ENCODE measurements around the gene CENPE. TPM values are rescaled to one million over a fixed set of nuclear protein-coding genes. Genes with fewer than 3 reads are reported as not detected.
"Not testable (repeated sequence)": the region's sequence is repeated elsewhere in the genome, so short reads cannot be mapped to it uniquely, and the experiment has no call there.

The CENPE gene, protein sequence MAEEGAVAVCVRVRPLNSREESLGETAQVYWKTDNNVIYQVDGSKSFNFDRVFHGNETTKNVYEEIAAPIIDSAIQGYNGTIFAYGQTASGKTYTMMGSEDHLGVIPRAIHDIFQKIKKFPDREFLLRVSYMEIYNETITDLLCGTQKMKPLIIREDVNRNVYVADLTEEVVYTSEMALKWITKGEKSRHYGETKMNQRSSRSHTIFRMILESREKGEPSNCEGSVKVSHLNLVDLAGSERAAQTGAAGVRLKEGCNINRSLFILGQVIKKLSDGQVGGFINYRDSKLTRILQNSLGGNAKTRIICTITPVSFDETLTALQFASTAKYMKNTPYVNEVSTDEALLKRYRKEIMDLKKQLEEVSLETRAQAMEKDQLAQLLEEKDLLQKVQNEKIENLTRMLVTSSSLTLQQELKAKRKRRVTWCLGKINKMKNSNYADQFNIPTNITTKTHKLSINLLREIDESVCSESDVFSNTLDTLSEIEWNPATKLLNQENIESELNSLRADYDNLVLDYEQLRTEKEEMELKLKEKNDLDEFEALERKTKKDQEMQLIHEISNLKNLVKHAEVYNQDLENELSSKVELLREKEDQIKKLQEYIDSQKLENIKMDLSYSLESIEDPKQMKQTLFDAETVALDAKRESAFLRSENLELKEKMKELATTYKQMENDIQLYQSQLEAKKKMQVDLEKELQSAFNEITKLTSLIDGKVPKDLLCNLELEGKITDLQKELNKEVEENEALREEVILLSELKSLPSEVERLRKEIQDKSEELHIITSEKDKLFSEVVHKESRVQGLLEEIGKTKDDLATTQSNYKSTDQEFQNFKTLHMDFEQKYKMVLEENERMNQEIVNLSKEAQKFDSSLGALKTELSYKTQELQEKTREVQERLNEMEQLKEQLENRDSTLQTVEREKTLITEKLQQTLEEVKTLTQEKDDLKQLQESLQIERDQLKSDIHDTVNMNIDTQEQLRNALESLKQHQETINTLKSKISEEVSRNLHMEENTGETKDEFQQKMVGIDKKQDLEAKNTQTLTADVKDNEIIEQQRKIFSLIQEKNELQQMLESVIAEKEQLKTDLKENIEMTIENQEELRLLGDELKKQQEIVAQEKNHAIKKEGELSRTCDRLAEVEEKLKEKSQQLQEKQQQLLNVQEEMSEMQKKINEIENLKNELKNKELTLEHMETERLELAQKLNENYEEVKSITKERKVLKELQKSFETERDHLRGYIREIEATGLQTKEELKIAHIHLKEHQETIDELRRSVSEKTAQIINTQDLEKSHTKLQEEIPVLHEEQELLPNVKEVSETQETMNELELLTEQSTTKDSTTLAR (N-terminal part only)
- polyA plus RNA-seq (ENCODE audit: insufficient read length) = 20.6 TPM
- long read RNA-seq, donor 1, partial matches to known transcripts = 0 of 1 reads
- long read RNA-seq, donor 1, other reads (novel, unspliced or antisense) = 0 of 1 reads
- long read RNA-seq, donor 2 = 0 reads
- long read RNA-seq, donor 3 = 0 reads
- long read RNA-seq, donor 4 = 0 reads
- long read RNA-seq, donor 5, partial matches to known transcripts = 0 of 1 reads
- long read RNA-seq, donor 5, other reads (novel, unspliced or antisense) = 0 of 1 reads
- long read RNA-seq, donor 6 = 0 reads
- long read RNA-seq, donor 7 = 0 reads
- long read RNA-seq, donor 8 = 0 reads

DNA sequence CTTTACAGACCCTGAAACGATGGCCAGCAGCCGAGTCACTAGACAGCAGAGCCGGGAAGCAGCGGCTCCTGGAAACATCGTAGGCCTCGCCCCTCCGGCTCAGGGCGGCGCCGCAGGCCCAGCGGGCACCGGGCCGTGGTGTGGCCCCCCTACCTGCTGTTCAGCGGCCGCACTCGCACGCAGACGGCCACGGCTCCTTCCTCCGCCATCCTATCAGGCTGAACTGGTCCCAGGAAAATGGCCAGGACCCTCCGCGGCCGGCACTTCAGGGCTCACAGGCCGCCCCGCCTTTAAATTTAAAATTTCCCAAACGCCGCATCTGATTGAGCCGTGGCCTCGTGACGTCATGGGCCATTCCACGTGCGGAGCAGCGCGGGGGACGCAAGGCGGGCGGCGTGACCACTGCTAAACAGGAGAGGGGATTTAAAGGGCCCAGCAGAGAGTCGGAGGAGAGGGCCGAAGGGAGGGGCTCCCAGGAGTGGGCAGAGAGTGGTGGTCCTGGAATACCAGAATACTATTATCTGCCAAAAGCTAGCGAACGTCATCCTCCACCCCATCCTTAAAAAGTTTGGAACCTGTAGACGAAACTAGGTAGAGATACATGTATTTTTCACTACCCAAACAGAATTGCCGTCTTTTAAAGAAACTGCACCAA is at the start of gene CENPE:
CENPE (minus strand) TSS at position 233 of the 655 bp plus-strand sequence; CDS start at position 209, 24 bp downstream.
- DNase-seq = peak; percentile 94

DNA sequence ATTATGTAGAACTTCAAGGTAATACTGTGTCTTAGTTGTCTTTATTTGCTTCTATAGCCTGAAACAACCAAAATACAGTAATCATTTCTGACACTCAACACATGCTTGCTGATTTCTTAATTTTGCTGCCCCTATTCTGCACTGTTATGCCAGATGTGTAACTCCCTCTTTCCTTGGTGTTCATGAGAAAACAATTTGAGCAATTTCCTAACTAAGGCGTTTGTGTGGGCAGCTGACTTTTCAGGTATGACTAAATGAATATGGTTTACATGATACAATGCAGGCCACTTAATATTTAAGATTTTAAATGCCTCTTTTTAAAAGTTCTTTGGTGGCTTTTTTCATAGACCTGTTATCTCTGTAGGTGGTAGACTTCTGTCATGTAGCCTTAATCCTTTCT is 46.1 kb upstream of the CENPE start:
- no peak for DNase-seq

DNA sequence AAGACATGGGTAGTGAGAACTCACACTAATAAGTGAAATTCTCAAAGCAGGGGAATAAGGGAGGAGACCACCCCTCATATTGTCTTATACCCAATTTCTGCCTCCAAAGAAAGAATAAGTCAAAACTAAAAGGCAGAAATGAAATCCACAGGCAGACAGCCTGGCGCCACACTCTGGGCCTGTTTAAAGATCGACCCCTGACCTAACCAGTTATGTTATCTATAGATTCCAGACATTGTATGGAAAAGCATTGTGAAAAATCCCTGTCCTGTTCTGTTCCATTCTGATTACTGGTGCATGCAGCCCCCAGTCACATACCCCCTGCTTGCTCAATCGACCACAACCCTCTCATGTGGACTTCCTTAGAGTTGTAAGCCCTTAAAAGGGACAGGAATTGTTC is 32.8 kb upstream of the CENPE start:
- not testable (repeated sequence) for DNase-seq

DNA sequence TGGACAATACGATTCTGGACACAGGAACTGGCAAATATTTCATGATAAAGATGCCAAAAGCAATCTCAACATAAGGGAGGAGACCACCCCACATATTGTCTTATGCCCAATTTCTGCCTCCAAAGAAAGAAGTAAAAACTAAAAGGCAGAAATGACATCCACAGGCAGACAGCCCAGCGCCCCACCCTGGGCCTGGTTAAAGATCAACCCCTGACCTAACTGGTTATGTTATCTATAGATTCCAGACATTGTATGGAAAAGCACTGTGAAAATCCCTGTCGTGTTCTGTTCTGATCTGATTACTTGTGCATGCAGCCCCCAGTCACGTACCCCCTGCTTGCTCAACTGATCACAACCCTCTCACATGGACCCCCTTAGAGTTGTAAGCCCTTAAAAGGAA is 25.4 kb upstream of the CENPE start:
- not testable (repeated sequence) for DNase-seq

DNA sequence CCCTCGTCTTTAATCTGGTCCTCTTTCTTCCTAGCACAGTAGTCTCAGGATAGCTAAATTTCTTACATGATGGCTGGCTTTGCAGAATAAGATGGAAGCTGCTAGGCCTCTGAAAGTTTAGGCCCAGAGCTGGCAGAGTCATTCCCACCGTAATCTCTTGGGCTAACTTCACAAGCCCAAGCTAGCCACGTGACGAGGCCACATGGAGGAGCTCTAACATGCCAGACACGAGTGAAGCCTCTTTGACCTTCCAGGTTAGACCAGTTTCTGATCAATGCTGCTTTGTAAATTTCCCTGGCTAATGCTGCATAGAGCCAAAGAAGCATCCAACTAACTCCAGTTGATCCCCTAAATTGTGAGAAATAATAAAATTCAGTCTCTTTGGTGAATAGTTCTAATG is 9.5 kb upstream of the CENPE start:
- no peak for DNase-seq

DNA sequence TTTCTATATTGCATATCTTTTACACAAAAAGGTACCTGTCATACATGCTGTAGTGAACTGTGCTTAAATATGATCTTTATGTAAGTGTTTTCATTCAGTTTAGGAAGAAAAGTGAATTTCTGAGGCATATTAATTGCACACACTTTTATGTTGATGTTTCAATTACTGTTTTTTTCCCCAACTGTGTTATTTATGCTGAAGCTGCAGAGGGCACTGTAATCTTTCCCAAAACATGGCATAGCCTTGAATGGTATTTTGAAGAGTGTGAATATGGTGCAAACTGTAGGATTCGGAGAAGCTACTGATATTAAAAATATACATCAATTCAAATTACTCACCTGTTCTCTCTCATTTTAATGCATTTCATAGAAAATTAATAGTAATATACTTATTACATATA is 6.0 kb upstream of the CENPE start:
- no peak for DNase-seq

DNA sequence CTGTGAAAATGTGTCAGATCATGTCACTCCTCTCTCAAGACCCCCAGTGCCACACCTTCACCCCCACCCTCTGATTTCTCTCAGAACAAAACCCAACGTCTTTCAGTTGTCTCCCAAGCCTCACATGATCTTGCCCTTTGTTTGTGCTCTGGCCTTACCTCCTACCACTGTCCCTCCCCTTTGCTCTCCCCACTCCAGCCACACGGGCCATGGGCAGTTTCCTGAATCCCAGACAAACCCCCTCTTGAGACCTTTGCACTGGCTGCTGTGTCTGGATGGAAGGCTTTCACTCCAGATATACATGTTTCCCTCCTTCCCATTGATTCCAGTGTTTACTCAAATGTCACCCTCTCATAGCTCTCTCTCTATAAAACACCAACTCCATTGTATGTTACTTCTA is 3.6 kb upstream of the CENPE start:
- no peak for DNase-seq

DNA sequence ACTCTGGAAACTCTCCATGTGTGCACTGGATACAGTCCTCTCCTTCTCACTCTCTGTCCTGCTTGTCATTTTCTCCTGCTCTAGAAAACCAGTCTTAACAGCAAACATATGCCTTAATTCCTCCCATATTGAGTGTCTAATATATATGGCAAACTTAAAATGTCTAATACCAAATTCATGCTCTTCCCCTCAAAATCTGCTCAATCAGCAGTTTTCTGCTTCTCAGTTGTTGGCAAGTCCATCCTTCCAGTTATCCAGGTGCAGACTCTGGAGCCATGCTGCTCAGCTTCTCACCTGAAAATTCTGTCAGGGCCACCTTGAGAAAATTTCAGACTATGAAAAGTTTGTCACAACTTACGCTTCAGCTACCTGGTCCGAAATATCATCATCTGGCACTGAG is 3.1 kb upstream of the CENPE start:
- no peak for DNase-seq

DNA sequence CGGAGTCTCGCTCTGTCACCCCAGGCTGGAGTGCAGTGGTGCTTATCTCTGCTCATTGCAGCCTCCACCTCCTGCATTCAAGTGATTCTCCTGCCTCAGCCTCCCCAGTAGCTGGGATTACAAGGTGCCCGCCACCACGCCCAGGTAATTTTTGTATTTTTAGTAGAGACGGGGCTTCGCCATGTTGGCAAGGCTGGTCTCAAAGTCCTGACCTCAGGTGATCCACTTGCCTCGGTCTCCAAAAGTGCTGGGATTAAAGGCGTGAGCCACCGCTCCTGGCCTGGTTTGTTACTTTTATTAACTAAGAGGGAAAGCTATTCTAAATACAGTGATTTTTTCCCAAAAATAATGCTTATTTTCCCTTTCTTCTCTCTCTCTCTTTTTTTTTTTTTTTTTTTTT is 866 bp upstream of the CENPE start:
- DNase-seq = no peak

DNA sequence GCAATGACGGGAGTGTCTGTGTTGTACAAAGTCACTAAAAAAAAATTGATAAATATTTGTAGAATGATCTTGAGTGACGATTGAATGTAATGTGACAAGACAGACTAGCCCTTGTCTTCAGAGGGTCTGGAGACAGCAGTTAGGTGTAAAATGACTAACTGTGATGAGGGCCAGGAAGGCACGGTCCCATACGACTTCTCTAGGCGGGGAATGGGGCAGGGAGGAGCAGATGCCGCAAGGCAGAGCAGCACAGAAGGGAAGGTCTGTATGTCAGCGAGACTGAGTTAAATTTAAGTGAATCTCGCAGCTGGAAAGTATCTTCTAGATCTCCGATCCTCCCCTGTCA is 405 bp downstream of the CENPE start:
- no peak for DNase-seq

DNA sequence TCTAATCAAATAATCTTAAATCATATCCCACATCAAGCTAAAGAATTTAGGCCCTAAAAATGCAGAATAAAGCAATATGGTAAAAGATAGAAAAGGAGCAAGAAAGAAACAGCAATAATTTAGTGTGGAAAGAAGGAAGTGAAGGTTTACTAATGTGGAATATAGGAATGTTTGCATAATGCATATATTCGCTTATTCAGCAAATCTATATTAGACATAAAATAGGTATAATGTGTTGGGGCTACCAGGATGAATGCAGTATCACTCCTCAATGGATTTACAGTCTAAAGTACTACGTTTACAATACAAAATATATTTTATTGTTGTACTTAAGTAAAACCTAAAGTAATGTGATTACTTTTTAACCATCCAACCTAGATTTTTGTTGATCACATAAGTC is 4.7 kb downstream of the CENPE start:
- no peak for DNase-seq

DNA sequence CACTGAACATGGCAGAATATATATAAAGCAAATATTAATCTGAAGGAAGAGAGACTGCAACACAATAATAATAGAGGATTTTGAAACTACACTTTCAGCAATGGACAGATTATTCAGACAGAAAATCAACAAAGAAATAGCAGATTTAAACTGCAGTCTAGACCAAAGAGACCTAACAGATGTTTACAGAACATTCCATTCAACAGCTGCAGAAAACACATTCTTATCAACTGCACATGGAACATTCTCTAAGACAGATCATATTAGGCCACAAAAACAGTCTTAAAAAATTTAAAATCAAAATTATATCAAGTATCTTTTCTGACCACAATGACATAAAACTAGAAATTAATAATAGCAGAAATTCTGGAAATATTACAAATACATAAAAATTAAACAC is 27.1 kb downstream of the CENPE start:
- DNase-seq = no peak

DNA sequence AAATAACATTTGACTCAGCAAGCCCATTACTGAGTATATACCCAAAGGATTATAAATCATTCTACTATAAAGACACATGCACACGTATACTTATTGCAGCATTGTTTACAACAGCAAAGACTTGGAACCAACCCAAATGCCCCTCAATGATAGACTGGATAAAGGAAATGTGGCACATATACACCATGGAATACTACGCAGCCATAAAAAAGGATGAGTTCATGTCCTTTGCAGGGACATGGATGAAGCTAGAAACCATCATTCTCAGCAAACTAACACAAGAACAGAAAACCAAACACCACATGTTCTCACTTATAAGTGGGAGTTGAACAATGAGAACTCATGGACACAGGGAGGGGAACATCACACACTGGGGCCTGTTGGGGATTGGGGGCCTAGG is 28.4 kb downstream of the CENPE start:
- not testable (repeated sequence) for DNase-seq

DNA sequence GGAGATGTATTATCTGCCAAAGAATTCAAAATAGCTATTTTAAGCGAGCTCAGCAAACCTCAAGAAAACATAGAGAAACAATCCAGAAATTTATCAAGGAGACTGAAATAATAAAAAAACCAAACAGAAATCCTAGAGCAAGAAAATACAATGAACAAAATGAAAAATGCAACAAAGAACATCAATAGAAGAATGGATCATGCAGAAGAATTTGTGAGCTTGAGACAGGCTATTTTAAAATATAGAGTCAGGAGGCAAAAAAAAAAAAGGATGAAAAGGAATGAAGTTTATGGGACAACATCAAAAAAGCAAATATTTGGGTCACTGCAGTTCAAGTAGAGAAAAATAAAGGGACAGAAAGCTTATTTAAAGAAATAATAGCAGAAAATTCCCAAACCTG is 29.1 kb downstream of the CENPE start:
- DNase-seq = no peak

DNA sequence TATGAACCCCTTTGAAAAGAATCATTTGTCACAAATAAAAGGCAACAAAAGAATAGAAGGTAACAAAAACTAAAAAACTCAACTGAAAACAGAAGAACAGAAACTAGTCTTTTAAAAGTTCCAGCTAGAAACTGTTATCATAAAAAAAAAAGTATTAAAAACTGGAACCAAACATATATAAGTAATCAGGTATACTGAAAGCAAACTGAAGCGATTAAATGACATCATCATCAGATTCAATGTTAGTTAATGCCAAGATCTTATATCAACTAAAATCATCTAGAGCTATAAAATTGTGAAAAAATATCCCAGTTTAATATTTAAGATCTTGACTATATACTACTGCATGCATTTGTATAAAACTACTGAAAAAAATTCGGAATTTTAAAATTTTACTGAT is 36.0 kb downstream of the CENPE start:
- no peak for DNase-seq

DNA sequence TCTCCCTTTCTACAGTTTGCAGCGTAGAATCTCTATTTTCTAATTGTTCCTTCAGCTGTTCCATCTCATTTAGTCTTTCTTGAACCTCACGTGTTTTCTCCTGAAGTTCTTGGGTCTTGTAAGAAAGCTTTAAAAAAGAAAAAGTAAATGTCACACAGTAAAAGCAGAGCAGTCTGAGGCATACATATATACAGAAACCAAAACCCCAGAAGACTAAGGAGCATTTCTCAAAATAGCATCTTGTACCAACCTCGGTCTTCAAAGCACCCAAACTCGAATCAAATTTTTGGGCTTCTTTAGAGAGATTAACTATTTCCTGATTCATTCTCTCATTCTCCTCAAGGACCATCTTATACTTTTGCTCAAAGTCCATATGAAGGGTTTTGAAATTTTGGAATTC is 39.4 kb downstream of the CENPE start:
- no peak for DNase-seq

DNA sequence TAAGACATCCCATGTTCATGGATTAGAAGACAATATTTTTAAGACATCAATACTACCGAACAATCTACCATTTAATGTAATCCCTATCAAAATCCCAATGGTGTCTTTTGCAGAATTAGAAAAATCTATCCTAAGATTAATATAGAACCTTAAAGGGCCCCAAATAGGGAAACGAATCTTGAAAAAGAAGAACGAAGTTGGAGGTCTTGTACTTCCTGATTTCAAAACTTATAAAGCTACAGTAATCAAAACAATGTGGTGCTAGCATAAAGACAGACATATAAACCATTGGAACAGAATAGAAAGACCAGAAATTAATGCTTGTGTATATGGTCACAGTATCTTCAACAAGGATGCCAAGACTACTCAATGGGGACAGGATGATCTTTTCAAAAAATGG is 42.0 kb downstream of the CENPE start:
- DNase-seq = no peak

DNA sequence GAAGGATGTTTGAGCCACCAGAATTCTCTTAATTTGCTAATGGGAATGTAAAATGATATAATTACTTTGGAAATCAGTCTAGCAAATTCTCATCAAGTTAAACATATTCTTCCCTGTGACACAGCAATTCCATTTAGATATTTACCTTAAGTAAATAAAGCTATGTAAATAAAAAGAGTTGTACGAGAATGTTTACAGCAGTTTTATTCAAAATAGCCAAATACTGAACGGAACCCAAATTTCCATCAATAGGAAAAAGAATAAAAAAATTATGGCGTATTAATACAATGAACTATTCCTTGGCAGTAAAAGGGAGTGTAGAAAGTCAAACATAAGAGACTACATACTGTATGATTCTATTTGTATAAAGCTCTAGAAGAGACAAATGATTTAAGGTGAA is 45.8 kb downstream of the CENPE start:
- DNase-seq = no peak

DNA sequence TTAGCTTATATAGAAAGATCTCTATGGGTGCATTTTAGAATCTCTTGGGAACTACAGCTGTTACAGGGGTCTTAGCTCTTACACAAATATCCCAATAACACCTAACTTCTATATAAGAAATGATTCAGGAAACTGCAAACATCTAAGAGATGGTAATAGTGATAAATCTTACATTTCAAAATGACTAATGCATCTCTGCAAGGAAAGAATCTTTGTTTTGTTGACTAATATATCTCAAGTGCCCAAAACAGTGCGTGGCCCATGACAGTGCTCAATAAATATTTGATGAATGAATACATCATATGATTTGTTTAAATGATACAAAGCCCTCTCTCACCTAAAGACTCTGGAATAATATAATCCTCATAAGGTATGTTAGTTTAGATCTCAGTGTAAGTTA is 47.5 kb downstream of the CENPE start:
- no peak for DNase-seq

DNA sequence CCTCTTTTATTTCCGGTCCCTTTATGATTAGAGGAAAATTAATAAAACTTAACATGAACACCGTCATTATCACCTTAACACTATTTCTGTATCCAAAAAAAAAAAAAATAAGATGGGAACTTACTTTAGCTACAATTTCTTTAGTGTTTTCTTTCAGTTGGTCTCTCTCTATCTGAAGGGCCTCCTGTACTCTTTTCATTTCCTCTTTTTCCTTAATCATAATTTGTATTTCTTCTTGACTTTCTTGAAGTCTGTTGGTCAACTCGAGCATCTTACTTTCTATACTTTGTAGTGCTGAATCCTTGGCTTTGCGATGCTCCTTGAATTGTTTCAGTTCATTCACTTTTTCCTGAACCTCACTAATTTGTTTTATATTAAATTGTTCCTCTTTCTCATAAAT is 53.2 kb downstream of the CENPE start:
- no peak for DNase-seq

DNA sequence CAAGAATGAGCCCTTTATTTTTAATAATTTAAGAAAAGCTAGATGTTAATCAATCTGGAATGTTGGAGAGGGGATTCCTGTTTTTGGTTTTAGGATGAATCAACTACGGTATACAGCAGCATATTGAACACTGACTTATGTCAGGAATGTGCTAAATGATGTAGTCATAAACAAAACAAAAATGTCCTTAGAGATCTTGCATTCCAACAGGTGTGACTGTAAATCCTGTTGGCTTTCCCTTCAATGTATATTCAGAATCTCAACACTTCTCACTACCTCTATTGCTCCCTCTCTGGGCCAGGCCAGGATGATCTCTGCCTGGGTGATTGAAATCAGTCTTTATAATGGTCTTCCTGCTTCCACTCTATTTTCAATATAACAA is 60.7 kb downstream of the CENPE start:
- DNase-seq = no peak
